Adrenal gland (tissue), 12 donors: Measurements from ENCODE around the gene PRR5. TPM values are rescaled to one million over a fixed set of nuclear protein-coding genes. Genes with fewer than 3 reads are reported as not detected.
A peak's percentile ranks its signal among the peaks of the same experiment; 100 is the strongest.

Experiments used
- DNase-seq, 7 donors: peaks; one replicate each; pipeline ENCODE4 v3.0.0-alpha.2; 2019 to 2020
- H3K27ac ChIP-seq, 5 donors: fragments of 200-600 bp; sonication (generic) in 4 of 5; 1 replicate in 3 of 5; 2 replicates in 2 of 5; pipeline versions ENCODE4 v1.5.1 to v1.8.0; 2016 to 2020; ENCODE audit warnings: mild to moderate bottlenecking in 1 of 5
- H3K27me3 ChIP-seq: fragments of 200-600 bp; 2 replicates; pipeline ENCODE4 v1.8.0; 2021
- H3K36me3 ChIP-seq, 2 donors: fragments of 200-600 bp; replicated peaks in 1 of 2; 1 replicate in 1 of 2; 2 replicates in 1 of 2; pipeline versions ENCODE4 v1.5.1 to v1.8.0; 2018 to 2022
- H3K4me1 ChIP-seq, 2 donors: fragments of 200-600 bp; replicated peaks in 1 of 2; 1 replicate in 1 of 2; 2 replicates in 1 of 2; pipeline versions ENCODE4 v1.5.1 to v1.8.0; 2018 to 2021
- H3K4me3 ChIP-seq, 4 donors: fragments of 200-600 bp; sonication (generic) in 3 of 4; one replicate each; pipeline ENCODE4 v1.5.1; 2016 to 2018
- H3K9me3 ChIP-seq, 3 donors: fragments of 200-600 bp; sonication (generic) in 1 of 3; replicated peaks in 1 of 3; 1 replicate in 2 of 3; 2 replicates in 1 of 3; pipeline versions ENCODE4 v1.5.1 to v1.8.0; 2016 to 2021
- POLR2A ChIP-seq, 2 donors: fragments of 450-650 bp; IDR thresholded peaks; one replicate each; pipeline ENCODE4 v1.6.1; 2017; ENCODE audit warnings: antibody characterized with exemption in 2 of 2, mild to moderate bottlenecking in 2 of 2, moderate library complexity in 1 of 2
- WGBS, 4 donors: extraction: QIAGEN DNeasy Blood & Tissue Kit in 2 of 4; methylation state at CpG; one replicate each; pipeline versions ENCODE4 v1.1.5 to v1.1.7; 2013 to 2017; 5-methylcytosine and 5-hydroxymethylcytosine counted together
- intact Hi-C, 2 donors: fragments of 100-400 bp; cut with DNase I; formaldehyde crosslinking; loops; one replicate each; pipeline versions ENCODE4 v1.14.1 to v1.15.0; 2022 to 2023
- polyA plus RNA-seq, 3 donors: library from polyadenylated mRNA; stranded (reverse); fragments of 200-250 nt in 2 of 3; fragments of 350-450 nt in 1 of 3; fragmentation: Illumina TruSeq in 1 of 3; extraction: RNeasy Lipid Tissue Mini Kit (QIAGEN cat#74804) in 1 of 3; gene quantifications; one replicate each; pipeline ENCODE4 v1.2.3, GENCODE V29; 2013 to 2014
- total RNA-seq, 9 donors: library from RNA; depleted of rRNA in 4 of 9; stranded (reverse); fragments of >200 nt in 4 of 9; fragments of 120-200 nt in 1 of 9; fragmentation: NEBNext Ultra II Directional in 1 of 9; extraction: Animal tissue kit (Norgen Biotek cat#: 25700) in 1 of 9; gene quantifications; one replicate each; pipeline versions ENCODE4 v1.1.0 to v1.2.4, GENCODE V29; 2013 to 2023
- TF ChIP-seq, protein P1 (sequence below), 6 experiments: fragments of 450-650 bp in 4 of 6; fragments of 200-600 bp in 2 of 6; sonication (generic) in 1 of 6; IDR thresholded peaks; 1 replicate in 5 of 6; 2 replicates in 1 of 6; pipeline versions ENCODE4 v1.5.1 to v1.8.0; 2016 to 2021; ENCODE audit warnings: antibody characterized with exemption in 6 of 6, mild to moderate bottlenecking in 2 of 6, moderate library complexity in 1 of 6
- donor health status: healthy with polysubstance abuse.
- donor health status: Bipolar disorder and iron deficiency.
- donor health status: DM: yes; HTN: yes; CAD: no.
- donor health status: DM: no; HTN: no; CAD: no.
- donor health status: DM: no; HTN: no; CAD: no.
- donor health status: DM: yes; HTN: yes; CAD: no.

PRR5 gene
- total and polyA plus RNA-seq, 12 donors: 1.7 to 21.4 (median 11.7) TPM

DNA sequence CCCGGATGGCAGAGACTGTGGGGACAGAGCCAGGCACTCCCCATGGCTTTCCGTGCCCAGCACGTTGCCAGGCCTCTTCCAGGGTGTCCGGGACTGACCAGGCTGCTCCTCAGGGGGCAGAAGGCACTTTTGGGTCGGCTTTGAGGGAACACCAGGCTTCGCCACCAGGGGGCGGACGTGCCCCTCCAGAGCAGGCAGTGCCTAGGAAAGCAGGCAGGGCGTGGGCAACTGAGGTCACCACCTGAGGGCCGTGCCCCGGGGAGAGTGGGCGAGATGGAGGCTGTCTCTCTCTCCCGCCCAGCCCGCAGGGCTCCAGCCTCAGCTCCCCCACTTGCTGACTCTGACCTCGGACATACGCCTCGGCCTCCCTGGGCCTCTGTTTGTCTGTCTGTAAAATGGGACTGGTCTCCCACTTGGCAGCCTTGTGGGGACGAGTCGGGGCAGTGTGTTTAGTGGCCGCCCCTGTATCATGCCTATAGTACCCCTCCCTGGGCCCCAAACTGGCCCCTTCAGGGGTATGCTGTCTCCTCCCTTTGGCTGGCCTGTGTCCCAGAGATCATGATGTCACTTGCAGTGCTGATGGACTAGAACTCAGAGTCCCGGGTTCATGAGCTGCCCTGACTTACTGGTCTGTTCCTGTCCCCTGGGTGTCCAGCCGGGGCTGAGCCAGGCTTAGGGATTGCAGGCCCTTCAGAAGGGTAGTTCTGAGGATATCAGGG is 4.4 kb upstream of the PRR5 start:
- H3K9me3 ChIP-seq: no peaks in the 10 kb centered on the region
- peak overlapping the region in 1 of 5 donors; percentile 74 for H3K27ac ChIP-seq
- TF ChIP-seq POLR2A (IDR thresholded peaks at IDR 0.05): no peak
- TF ChIP-seq, protein P1, sequence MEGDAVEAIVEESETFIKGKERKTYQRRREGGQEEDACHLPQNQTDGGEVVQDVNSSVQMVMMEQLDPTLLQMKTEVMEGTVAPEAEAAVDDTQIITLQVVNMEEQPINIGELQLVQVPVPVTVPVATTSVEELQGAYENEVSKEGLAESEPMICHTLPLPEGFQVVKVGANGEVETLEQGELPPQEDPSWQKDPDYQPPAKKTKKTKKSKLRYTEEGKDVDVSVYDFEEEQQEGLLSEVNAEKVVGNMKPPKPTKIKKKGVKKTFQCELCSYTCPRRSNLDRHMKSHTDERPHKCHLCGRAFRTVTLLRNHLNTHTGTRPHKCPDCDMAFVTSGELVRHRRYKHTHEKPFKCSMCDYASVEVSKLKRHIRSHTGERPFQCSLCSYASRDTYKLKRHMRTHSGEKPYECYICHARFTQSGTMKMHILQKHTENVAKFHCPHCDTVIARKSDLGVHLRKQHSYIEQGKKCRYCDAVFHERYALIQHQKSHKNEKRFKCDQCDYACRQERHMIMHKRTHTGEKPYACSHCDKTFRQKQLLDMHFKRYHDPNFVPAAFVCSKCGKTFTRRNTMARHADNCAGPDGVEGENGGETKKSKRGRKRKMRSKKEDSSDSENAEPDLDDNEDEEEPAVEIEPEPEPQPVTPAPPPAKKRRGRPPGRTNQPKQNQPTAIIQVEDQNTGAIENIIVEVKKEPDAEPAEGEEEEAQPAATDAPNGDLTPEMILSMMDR (IDR thresholded peaks at IDR 0.05): peak; percentile 88 to 96 (median 90)
- peak; percentile 68 to 87 (median 78) for DNase-seq
- no peaks in the 10 kb centered on the region for H3K27me3 ChIP-seq
- no peak overlapping the region for H3K4me3 ChIP-seq
- H3K4me1 ChIP-seq: peaks cover 0 to 3% of the 10 kb centered on the region in 2 donors
- H3K36me3 ChIP-seq: no peaks in the 10 kb centered on the region
- intact Hi-C loops: loop anchor here (2.0 kb wide), 1 partner anchor 39 kb away; no protein-coding TSS in a partner anchor
- WGBS, 4 donors: 19 to 25% (median 24%) methylated on average over 9 to 22 of the region's 22 CpGs

DNA sequence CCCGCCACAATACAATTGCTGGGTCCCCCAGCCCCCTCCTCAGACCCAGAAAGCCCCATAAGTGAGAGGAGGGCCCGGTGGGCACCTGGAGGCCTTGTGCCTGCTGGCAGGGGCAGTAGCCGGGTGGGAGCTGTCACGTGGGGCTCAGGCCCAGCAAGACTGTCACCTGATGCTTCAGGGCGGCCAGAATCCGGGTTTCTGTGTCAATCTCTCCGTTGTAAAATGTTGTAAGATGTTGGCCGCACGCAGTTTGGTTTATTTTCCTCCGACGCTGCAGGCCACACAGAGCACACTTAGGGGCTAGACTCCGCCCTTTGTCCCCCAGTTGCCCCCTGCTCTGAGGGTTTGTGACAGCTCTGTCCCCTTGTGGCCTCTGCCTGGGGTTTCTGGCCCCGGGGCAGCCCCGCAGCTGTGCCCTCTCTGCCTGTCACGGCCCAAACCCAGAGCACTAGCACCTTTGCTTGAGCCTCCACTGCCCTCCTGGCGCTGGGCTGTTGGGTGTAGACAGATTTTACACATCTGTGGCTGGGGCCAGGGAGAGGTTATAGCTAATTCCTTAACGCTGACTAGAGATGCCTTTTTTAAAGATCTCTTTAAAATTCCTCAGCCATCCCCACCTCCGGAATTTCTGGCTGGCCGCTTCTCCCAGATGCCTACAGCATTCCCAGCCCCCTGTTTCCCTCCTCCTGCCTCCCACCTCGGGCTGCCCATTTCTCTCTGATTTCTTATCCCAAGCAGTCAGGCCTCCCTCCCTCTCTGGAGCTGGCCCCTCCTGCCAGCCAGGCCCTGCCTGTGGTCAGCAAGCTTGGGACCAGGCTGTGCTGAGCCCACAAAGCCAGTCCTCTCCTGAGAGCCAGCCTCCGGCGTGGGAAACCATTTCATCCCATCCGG is 3.2 kb upstream of the PRR5 start:
- Histone ChIP-seq H3K27me3 (no peaks in the 10 kb centered on the region), H3K36me3 (no peaks in the 10 kb centered on the region), H3K4me3 (no peak overlapping the region), H3K4me1 (peaks cover 0 to 12% of the 10 kb centered on the region in 2 donors), H3K9me3 (no peaks in the 10 kb centered on the region), H3K27ac (peak overlapping the region in 2 of 5 donors; percentile 63 to 74)
- intact Hi-C loops: loop anchor here in 1 of 2 donors (2.0 kb wide), 1 partner anchor 38 kb away; no protein-coding TSS in a partner anchor
- no peak for TF ChIP-seq POLR2A (IDR thresholded peaks at IDR 0.05)
- TF ChIP-seq, protein P1 (IDR thresholded peaks at IDR 0.05): no peak
- WGBS, 4 donors: 68 to 73% (median 72%) methylated on average over 12 to 23 of the region's 23 CpGs
- DNase-seq: no peak

DNA sequence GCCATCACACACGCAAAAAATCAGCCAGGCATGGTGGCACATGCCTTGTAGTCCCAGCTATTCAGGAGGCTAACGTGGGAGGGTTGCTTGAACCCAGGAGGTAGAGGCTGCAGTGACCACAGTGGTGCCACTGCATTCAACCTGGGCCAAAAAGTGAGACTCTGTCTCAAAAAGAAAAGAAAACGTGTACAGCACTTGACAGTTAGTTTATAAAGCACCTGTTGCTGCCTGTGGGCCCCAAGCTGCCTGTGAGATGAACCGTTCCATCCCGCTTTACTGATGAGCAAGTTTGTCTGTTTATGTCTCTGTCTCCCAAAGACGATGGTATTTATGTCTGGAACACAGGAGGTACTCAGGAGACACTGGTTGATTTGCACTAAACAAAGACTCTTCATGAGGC is 1.5 kb upstream of the PRR5 start:
- Histone ChIP-seq H3K36me3 (no peaks in the 10 kb centered on the region), H3K9me3 (no peaks in the 10 kb centered on the region), H3K27ac (no peak overlapping the region), H3K4me1 (peaks cover 0 to 12% of the 10 kb centered on the region in 2 donors), H3K4me3 (no peak overlapping the region), H3K27me3 (no peaks in the 10 kb centered on the region)
- intact Hi-C loops: no loop called here
- no peak for DNase-seq
- TF ChIP-seq POLR2A (IDR thresholded peaks at IDR 0.05): no peak
- TF ChIP-seq, protein P1 (IDR thresholded peaks at IDR 0.05): no peak
- 86 to 92% (median 90%) methylated on average over 6 of the region's 6 CpGs for WGBS, 4 donors

GRCh38 chr22:44701187-44701790 is 715 bp upstream of the PRR5 start:
- DNase-seq: no peak
- no peaks in the 10 kb centered on the region for H3K9me3 ChIP-seq
- no peak for TF ChIP-seq POLR2A (IDR thresholded peaks at IDR 0.05)
- TF ChIP-seq, protein P1 (IDR thresholded peaks at IDR 0.05): no peak
- no peaks in the 10 kb centered on the region for H3K27me3 ChIP-seq
- intact Hi-C loops: no loop called here
- no peak overlapping the region for H3K4me3 ChIP-seq
- WGBS, 4 donors: 61 to 86% (median 76%) methylated on average over 3 to 5 of the region's 5 CpGs
- peak overlapping the region in 1 of 5 donors; percentile 45 for H3K27ac ChIP-seq
- no peaks in the 10 kb centered on the region for H3K36me3 ChIP-seq
- H3K4me1 ChIP-seq: peaks cover 0 to 12% of the 10 kb centered on the region in 2 donors
